ENCODE measurements around the gene SOCS6.

GRCh38 chr18:70291295-70291574, 2.4 kb downstream of the SOCS6 start:
- TF ChIP-seq CTCF (conservative IDR thresholded peaks at IDR 0.05 in 1 of 2, IDR thresholded peaks at IDR 0.05 in 1 of 2; ENCODE audit: low read depth in 1 of 2, low read length in 2 of 2) = no peak
- no peak for TF ChIP-seq EZH2 (IDR thresholded peaks at IDR 0.05; ENCODE audit: low read length, missing control alignments)
